OCI-LY3 (cell line): ENCODE data around the gene STUB1.

ENCODE experiments used
- H2AFZ ChIP-seq: fragments of 200-600, 300-600 bp; shearing (Covaris generic); 2 replicates; pipeline ENCODE4 v1.6.0; 2014; ENCODE audit warnings: antibody characterized with exemption, low read depth, low read length
- H3K27ac ChIP-seq: fragments of 200-600, 300-600 bp; sonication (generic); 2 replicates; pipeline ENCODE4 v1.5.1; 2014; ENCODE audit warnings: mild to moderate bottlenecking, low read length, moderate library complexity, mixed read lengths
- H3K27me3 ChIP-seq: fragments of 200-600, 300-600 bp; sonication (generic); 2 replicates; pipeline ENCODE4 v1.6.1; 2014; ENCODE audit warnings: low read depth, low read length, mixed read lengths
- H3K36me3 ChIP-seq: fragments of 200-600, 300-600 bp; sonication (generic); replicated peaks from 2 replicates; pipeline ENCODE3; 2014; ENCODE audit warnings: low read depth, low read length, mixed read lengths
- H3K4me1 ChIP-seq: fragments of 300-600, 200-600 bp; sonication (generic); 2 replicates; pipeline ENCODE4 v1.6.1; 2014; ENCODE audit warnings: low read length, mixed read lengths
- H3K4me2 ChIP-seq: fragments of 200-600, 300-600 bp; sonication (generic); 2 replicates; pipeline ENCODE4 v1.6.1; 2014; ENCODE audit warnings: low read length, mixed read lengths
- H3K4me3 ChIP-seq: fragments of 300-600, 200-600 bp; sonication (generic); 2 replicates; pipeline ENCODE4 v1.5.1; 2014; ENCODE audit warnings: antibody characterized with exemption, mild to moderate bottlenecking, low read length, moderate library complexity
- H3K79me2 ChIP-seq: fragments of 300-600, 200-600 bp; shearing (Covaris generic); 2 replicates; pipeline ENCODE4 v1.6.1; 2014; ENCODE audit warnings: mild to moderate bottlenecking, low read length, mixed read lengths
- H3K9ac ChIP-seq: fragments of 300-600, 200-600 bp; shearing (Covaris generic); 2 replicates; pipeline ENCODE4 v1.6.0; 2014; ENCODE audit warnings: mild to moderate bottlenecking, low read length, moderate library complexity
- H3K9me3 ChIP-seq: fragments of 200-600, 300-600 bp; shearing (Covaris generic); 2 replicates; pipeline ENCODE4 v1.6.1; 2014; ENCODE audit warnings: low read length, mixed read lengths; ENCODE audit not compliant: insufficient read depth
- H4K20me1 ChIP-seq: fragments of 200-600, 300-600 bp; sonication (generic); 2 replicates; pipeline ENCODE4 v1.6.1; 2016; ENCODE audit warnings: low read length, mixed read lengths; ENCODE audit not compliant: insufficient read depth
- EZH2phosphoT487 ChIP-seq: fragments of 200-600 bp; shearing (Covaris generic); IDR thresholded peaks from 2 replicates; pipeline ENCODE4 v1.6.1; 2018; ENCODE audit warnings: antibody characterized with exemption, mixed run types, low read depth
- TF ChIP-seq, protein P1 (sequence below): fragments of 200-600, 300-600 bp; sonication (generic); IDR thresholded peaks from 2 replicates; pipeline ENCODE4 v1.5.1; 2014; ENCODE audit warnings: antibody characterized with exemption, low read length, low read depth

Gene STUB1

DNA sequence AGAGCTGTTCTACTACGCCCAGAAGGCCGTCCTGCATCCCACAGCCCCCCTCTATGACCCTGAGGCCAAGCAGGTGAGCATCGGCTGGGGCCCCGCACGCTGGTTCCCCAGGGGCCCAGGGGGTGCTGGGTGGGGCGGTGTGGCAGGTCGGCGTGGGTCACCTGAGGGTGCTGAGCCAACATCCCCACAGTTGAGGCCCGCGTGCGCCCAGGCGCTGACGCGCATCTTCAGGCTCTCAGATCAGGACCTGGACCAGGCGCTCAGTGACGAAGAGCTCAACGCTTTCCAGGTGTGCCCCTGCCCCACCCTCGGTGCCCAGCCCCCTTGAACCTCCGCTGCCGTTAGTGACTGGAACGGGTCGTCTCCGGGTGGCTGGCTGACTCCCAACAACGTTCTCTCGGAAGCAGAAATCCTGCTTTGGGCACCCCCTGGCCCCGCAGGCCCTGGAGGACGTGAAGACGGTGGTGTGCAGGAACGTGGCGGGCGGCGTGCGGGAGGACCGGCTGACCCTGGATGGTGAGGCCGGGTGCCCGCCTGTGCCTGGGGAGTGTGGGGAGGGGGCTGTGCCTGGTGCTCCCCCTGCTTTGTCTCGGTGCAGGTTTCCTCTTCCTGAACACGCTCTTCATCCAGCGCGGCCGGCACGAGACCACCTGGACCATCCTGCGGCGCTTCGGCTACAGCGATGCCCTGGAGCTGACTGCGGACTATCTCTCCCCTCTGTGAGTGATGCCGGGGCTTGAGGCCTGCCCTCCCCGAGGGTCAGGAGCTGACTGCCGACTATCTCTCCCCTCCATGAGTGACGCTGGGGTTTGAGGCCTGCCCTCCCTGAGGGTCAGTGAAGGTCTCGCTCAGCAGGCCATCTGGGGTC lies 9.5 kb upstream of the STUB1 start:
- Histone ChIP-seq H3K4me3 (no peak overlapping the region), H4K20me1 (no peaks in the 10 kb centered on the region), H3K79me2 (peaks cover 21% of the 10 kb centered on the region), H3K4me1 (peaks cover 12% of the 10 kb centered on the region), H3K27me3 (no peaks in the 10 kb centered on the region), H3K36me3 (peaks cover 26% of the 10 kb centered on the region), H3K27ac (no peak overlapping the region), H3K9me3 (no peaks in the 10 kb centered on the region), H3K4me2 (no peak overlapping the region), H2AFZ (no peak overlapping the region), H3K9ac (no peak overlapping the region)
- TF ChIP-seq EZH2phosphoT487, result no peak
- TF ChIP-seq, protein P1, sequence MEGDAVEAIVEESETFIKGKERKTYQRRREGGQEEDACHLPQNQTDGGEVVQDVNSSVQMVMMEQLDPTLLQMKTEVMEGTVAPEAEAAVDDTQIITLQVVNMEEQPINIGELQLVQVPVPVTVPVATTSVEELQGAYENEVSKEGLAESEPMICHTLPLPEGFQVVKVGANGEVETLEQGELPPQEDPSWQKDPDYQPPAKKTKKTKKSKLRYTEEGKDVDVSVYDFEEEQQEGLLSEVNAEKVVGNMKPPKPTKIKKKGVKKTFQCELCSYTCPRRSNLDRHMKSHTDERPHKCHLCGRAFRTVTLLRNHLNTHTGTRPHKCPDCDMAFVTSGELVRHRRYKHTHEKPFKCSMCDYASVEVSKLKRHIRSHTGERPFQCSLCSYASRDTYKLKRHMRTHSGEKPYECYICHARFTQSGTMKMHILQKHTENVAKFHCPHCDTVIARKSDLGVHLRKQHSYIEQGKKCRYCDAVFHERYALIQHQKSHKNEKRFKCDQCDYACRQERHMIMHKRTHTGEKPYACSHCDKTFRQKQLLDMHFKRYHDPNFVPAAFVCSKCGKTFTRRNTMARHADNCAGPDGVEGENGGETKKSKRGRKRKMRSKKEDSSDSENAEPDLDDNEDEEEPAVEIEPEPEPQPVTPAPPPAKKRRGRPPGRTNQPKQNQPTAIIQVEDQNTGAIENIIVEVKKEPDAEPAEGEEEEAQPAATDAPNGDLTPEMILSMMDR, result no peak

DNA sequence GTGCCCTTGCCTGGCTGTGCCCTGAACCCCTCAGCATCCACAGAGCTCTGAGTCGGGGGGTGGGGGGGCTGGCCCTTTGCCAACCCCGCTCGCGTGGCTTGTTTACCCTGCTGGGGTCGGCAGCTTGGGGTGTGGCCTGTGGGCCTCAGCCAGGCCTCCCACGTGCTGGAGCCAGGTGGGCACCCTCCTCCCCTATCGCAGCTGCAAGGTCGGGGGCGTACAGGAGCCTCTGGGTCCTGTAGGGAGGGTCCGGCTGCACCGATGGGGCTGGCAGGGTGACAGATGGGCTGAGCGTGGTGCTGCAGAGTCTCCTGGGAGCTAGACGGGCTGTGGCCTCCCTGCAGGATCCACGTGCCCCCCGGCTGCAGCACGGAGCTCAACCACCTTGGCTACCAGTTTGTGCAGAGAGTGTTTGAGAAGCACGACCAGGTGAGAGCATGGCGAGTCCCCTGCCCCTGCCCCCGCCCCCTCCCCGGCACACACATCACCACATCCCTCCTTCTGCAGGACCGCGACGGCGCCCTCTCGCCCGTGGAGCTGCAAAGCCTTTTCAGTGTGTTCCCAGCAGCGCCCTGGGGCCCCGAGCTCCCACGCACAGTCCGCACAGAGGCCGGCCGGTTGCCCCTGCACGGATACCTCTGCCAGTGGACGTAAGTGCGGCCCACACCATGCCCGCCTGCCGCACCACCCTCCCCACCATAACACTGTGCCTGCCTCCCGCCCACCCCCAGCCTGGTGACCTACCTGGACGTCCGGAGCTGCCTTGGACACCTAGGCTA lies 8.7 kb upstream of the STUB1 start:
- H3K9me3 ChIP-seq, result no peaks in the 10 kb centered on the region
- H3K36me3 ChIP-seq, result peaks cover 26% of the 10 kb centered on the region
- H3K79me2 ChIP-seq, result peaks cover 21% of the 10 kb centered on the region
- H2AFZ ChIP-seq, result no peak overlapping the region
- no peak overlapping the region for H3K4me2 ChIP-seq
- no peak overlapping the region for H3K4me3 ChIP-seq
- no peak overlapping the region for H3K27ac ChIP-seq
- TF ChIP-seq EZH2phosphoT487, result no peak
- TF ChIP-seq, protein P1, result no peak
- no peaks in the 10 kb centered on the region for H4K20me1 ChIP-seq
- no peak overlapping the region for H3K9ac ChIP-seq
- H3K4me1 ChIP-seq, result peaks cover 12% of the 10 kb centered on the region
- no peaks in the 10 kb centered on the region for H3K27me3 ChIP-seq

DNA sequence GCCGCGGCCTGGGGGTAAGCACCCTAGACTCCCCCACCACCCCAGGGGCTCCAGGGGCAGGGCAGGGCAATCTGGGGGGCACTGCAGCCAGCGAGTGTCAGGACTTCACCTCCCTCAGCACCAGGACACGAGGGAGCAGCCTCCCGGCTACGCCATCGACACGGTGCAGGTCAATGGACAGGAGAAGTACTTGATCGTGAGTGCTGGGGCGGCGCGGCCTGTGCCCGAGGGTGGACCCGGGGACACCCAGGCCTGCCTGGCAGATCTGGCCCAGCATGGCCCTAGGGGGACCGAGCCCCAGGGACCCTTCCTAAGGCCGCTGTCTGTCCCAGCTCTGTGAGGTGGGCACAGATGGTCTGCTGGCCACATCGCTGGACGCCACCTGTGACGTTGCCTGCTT lies 7.8 kb upstream of the STUB1 start:
- Histone ChIP-seq H3K4me1 (peaks cover 11% of the 10 kb centered on the region), H3K27ac (no peak overlapping the region), H3K27me3 (no peaks in the 10 kb centered on the region), H2AFZ (no peak overlapping the region), H3K9me3 (no peaks in the 10 kb centered on the region), H3K4me3 (no peak overlapping the region), H3K9ac (no peak overlapping the region), H3K79me2 (peaks cover 21% of the 10 kb centered on the region), H4K20me1 (no peaks in the 10 kb centered on the region), H3K4me2 (no peak overlapping the region), H3K36me3 (peaks cover 26% of the 10 kb centered on the region)
- TF ChIP-seq EZH2phosphoT487, result no peak

DNA sequence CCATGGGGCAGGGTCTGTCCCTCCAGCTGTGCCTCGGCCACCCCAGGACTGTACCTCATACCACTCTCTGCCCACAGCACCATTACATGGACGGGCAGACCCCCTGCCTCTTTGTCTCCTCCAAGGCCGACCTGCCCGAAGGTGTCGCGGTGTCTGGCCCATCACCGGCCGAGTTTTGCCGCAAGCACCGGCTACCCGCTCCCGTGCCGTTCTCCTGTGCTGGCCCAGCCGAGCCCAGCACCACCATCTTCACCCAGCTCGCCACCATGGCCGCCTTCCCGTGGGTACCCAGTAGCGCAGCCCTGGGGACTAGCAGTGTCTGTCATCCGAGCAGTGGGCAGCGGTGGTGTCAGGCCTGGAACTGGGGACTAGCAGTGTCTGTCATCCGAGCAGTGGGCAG lies 7.4 kb upstream of the STUB1 start:
- Histone ChIP-seq H2AFZ (no peak overlapping the region), H3K4me2 (no peak overlapping the region), H3K9me3 (no peaks in the 10 kb centered on the region), H3K36me3 (peaks cover 26% of the 10 kb centered on the region), H3K27me3 (no peaks in the 10 kb centered on the region), H3K79me2 (peaks cover 21% of the 10 kb centered on the region), H3K27ac (no peak overlapping the region), H3K4me3 (no peak overlapping the region), H3K9ac (no peak overlapping the region), H4K20me1 (no peaks in the 10 kb centered on the region), H3K4me1 (peaks cover 7% of the 10 kb centered on the region)
- TF ChIP-seq, protein P1, result no peak
- TF ChIP-seq EZH2phosphoT487, result no peak
